Transverse colon (tissue), 4 donors: ENCODE measurements around the gene PACC1.

Source experiments
- POLR2AphosphoS5 ChIP-seq, 3 donors: sonication (generic); formaldehyde crosslinking; IDR thresholded peaks; one replicate each; pipeline ENCODE4 v1.6.1; 2016; ENCODE audit warnings: antibody characterized with exemption in 3 of 3
- TF ChIP-seq, protein P1 (sequence below), 5 experiments: fragments of 200-600 bp in 3 of 5; fragments of 450-650 bp in 2 of 5; sonication (generic) in 3 of 5; IDR thresholded peaks; 1 replicate in 2 of 5; 2 replicates in 3 of 5; pipeline ENCODE4 v1.5.1; 2016 to 2017; ENCODE audit warnings: antibody characterized with exemption in 5 of 5, inconsistent platforms in 3 of 5, mild to moderate bottlenecking in 2 of 5, moderate library complexity in 1 of 5

DNA sequence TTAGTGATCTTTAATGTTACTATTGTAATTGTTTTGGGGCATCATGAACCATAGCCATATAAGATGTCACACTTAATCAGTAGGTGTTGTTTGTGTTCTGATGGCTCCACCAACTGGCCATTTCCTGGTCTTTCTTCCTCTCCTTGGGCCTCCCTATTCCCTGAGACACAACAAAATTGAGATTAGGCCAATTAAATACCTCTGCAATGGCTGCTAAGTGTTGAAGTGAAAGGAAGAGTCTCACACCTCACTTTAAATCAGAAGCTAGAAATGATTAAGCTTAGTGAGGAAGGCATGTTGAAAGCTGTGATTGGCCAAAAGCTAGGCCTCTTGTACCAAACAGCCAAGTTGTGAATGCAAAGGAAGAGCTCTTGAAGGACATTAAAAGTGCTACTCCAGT, 98.8 kb downstream of the PACC1 start:
- TF ChIP-seq, protein P1, sequence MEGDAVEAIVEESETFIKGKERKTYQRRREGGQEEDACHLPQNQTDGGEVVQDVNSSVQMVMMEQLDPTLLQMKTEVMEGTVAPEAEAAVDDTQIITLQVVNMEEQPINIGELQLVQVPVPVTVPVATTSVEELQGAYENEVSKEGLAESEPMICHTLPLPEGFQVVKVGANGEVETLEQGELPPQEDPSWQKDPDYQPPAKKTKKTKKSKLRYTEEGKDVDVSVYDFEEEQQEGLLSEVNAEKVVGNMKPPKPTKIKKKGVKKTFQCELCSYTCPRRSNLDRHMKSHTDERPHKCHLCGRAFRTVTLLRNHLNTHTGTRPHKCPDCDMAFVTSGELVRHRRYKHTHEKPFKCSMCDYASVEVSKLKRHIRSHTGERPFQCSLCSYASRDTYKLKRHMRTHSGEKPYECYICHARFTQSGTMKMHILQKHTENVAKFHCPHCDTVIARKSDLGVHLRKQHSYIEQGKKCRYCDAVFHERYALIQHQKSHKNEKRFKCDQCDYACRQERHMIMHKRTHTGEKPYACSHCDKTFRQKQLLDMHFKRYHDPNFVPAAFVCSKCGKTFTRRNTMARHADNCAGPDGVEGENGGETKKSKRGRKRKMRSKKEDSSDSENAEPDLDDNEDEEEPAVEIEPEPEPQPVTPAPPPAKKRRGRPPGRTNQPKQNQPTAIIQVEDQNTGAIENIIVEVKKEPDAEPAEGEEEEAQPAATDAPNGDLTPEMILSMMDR (IDR thresholded peaks at IDR 0.05) = peak in 3 of 5 experiments; percentile 17 to 26 (median 17)
- no peak for TF ChIP-seq POLR2AphosphoS5 (IDR thresholded peaks at IDR 0.05)
